HepG2 (cell line): ENCODE data around the gene LST1. TPM values are rescaled to one million over a fixed set of nuclear protein-coding genes. Genes with fewer than 3 reads are reported as not detected.

Source experiments
- EED ChIP-seq: sonication (generic); formaldehyde crosslinking; IDR thresholded peaks from 2 replicates; pipeline ENCODE4 v1.5.0; 2020; ENCODE audit warnings: mild to moderate bottlenecking, missing genetic modification reagents
- HNRNPUL1 ChIP-seq: fragments of 200-400 bp; formaldehyde crosslinking; IDR thresholded peaks from 2 replicates; pipeline ENCODE4 v1.6.1; 2017; ENCODE audit warnings: low read depth, mild to moderate bottlenecking, low read length, moderate library complexity
- HOXD1 ChIP-seq: sonication (generic); formaldehyde crosslinking; IDR thresholded peaks from 2 replicates; pipeline ENCODE4 v1.5.0; 2020; ENCODE audit warnings: missing genetic modification reagents
- IKZF1 ChIP-seq: fragments of 450-650 bp; IDR thresholded peaks from 2 replicates; pipeline ENCODE4 v1.7.1; 2016
- KLF15 ChIP-seq: sonication (generic); formaldehyde crosslinking; IDR thresholded peaks from 2 replicates; pipeline ENCODE4 v1.8.1; 2023; ENCODE audit warnings: borderline replicate concordance, mild to moderate bottlenecking, inconsistent platforms, missing genetic modification reagents, mixed read lengths
- MBD4 ChIP-seq: IDR thresholded peaks from 2 replicates; pipeline ENCODE4 v1.6.1; 2012; ENCODE audit warnings: low read length, inconsistent platforms, borderline replicate concordance
- MZF1 ChIP-seq: sonication (generic); formaldehyde crosslinking; IDR thresholded peaks from 2 replicates; pipeline ENCODE4 v1.8.1; 2023; ENCODE audit warnings: mild to moderate bottlenecking, missing genetic modification reagents, borderline replicate concordance
- STAT6 ChIP-seq: sonication (generic); formaldehyde crosslinking; IDR thresholded peaks from 2 replicates; pipeline ENCODE4 v1.4.0; 2020; ENCODE audit warnings: missing genetic modification reagents, mild to moderate bottlenecking, borderline replicate concordance
- TFE3 ChIP-seq: IDR thresholded peaks from 2 replicates; pipeline ENCODE4 v1.6.1; 2016
- ZBTB20 ChIP-seq: sonication (generic); formaldehyde crosslinking; IDR thresholded peaks from 2 replicates; pipeline ENCODE4 v1.8.1; 2023; ENCODE audit warnings: missing genetic modification reagents, low read depth, mild to moderate bottlenecking, borderline replicate concordance
- ZBTB3 ChIP-seq: sonication (generic); formaldehyde crosslinking; IDR thresholded peaks from 2 replicates; pipeline ENCODE4 v1.4.0; 2020; ENCODE audit warnings: low read depth, mild to moderate bottlenecking, moderate library complexity, missing genetic modification reagents, borderline replicate concordance
- ZBTB42 ChIP-seq: sonication (generic); formaldehyde crosslinking; IDR thresholded peaks from 2 replicates; pipeline ENCODE4 v1.5.0; 2020; ENCODE audit warnings: mild to moderate bottlenecking, missing genetic modification reagents
- ZNF18 ChIP-seq: sonication (generic); formaldehyde crosslinking; IDR thresholded peaks from 2 replicates; pipeline ENCODE4 v1.8.0; 2022; ENCODE audit warnings: mild to moderate bottlenecking, missing genetic modification reagents; ENCODE audit not compliant: insufficient replicate concordance
- ZNF263 ChIP-seq: sonication (generic); formaldehyde crosslinking; IDR thresholded peaks from 2 replicates; pipeline ENCODE4 v1.4.0; 2020; ENCODE audit warnings: missing genetic modification reagents
- ZNF264 ChIP-seq: sonication (generic); formaldehyde crosslinking; IDR thresholded peaks from 2 replicates; pipeline ENCODE4 v1.4.0; 2020; ENCODE audit warnings: missing genetic modification reagents
- ZNF569 ChIP-seq: sonication (generic); formaldehyde crosslinking; IDR thresholded peaks from 2 replicates; pipeline ENCODE4 v1.5.0; 2020; ENCODE audit warnings: mild to moderate bottlenecking, missing genetic modification reagents, moderate library complexity, borderline replicate concordance
- ZNF570 ChIP-seq: sonication (generic); formaldehyde crosslinking; IDR thresholded peaks from 2 replicates; pipeline ENCODE4 v1.4.0; 2020; ENCODE audit warnings: mild to moderate bottlenecking, missing genetic modification reagents, borderline replicate concordance
- ZNF672 ChIP-seq: sonication (generic); formaldehyde crosslinking; IDR thresholded peaks from 2 replicates; pipeline ENCODE4 v1.8.1; 2022; ENCODE audit warnings: missing genetic modification reagents
- ZNF704 ChIP-seq: sonication (generic); formaldehyde crosslinking; IDR thresholded peaks from 2 replicates; pipeline ENCODE4 v1.8.1; 2023; ENCODE audit warnings: mild to moderate bottlenecking, inconsistent platforms, moderate library complexity, missing genetic modification reagents, borderline replicate concordance
- ZNF773 ChIP-seq: sonication (generic); formaldehyde crosslinking; IDR thresholded peaks from 2 replicates; pipeline ENCODE4 v1.4.0; 2020; ENCODE audit warnings: missing genetic modification reagents, borderline replicate concordance
- polyA plus RNA-seq, 8 experiments: library from polyadenylated mRNA; depleted of rRNA in 3 of 8; stranded (reverse) in 7 of 8; unstranded in 1 of 8; fragments of >200 nt; fragmentation: Illumina TruSeq in 4 of 8; extraction: Trizol in 4 of 8; gene quantifications; 2 replicates each; pipeline versions ENCODE4 v1.2.1 to v1.2.3, GENCODE V29; 2011 to 2016; ENCODE audit warnings: low read depth in 4 of 8, missing spikeins in 1 of 8, mixed read lengths in 1 of 8; ENCODE audit not compliant: insufficient read depth in 1 of 8
- total RNA-seq, 5 experiments: library from RNA; depleted of rRNA; stranded (reverse); fragments of >200 nt; fragmentation: Illumina TruSeq; extraction: Trizol; gene quantifications; 2 replicates each; pipeline ENCODE4 v1.2.3, GENCODE V29; 2016; ENCODE audit warnings: low read depth in 1 of 5
- TF ChIP-seq, protein P1 (sequence below): sonication (generic); formaldehyde crosslinking; IDR thresholded peaks from 2 replicates; pipeline ENCODE4 v1.8.0; 2022; ENCODE audit warnings: missing genetic modification reagents, low read depth, mild to moderate bottlenecking, borderline replicate concordance

Gene LST1
- total and polyA plus RNA-seq, 2 of the 13 experiments (the other 11 are each of a cell fraction or from before 2014, with no cell fraction given) = not detected

DNA sequence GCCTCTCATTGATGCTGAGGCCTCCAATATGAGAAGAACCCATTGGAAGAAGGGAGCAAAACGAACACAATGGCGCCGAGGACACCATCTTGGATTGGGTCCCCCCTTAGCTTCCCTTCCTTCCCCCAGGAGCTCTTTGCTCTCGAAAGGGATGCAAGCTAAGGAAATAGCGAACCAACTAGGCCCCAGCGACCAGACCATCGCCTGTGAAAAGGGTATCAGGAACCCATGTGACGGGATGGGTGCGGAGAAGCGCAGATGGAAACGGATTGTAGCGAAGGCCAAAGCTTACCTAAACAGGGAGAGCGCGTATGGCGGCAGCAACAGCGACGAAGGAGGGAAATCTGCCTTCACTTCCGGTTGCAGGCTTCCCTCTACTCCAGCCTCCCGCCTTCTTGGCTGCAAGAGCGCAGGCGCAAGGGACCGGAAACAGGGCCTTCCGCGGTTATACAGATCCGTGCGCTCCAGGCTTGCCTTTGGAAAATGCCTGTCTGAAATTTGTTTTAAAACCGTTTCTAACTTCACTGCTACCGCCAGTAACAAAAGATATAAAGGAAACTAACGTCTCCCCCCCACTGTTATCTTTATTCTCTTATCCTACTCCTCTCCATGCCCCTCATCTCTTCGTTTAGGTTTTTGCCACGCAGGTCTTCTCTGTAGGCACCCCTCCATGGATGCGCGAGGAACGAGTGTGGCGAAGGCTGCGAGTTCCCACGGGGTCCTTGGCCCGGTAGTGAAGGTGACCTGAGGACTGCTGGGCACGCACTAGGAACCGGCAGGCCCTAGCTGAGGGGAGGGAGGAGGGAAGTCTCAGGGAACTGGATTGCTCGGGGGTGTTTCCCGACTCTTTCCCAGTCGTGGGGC is 44.2 kb upstream of the LST1 start, which contains the start of gene DDX39B (continued):
- TF ChIP-seq TFE3 (CRISPR knock-in tag) = peak; percentile 62; the same call in 1 of the 2 replicates
- no peak for TF ChIP-seq IKZF1
- peak; percentile 47 for TF ChIP-seq EED (CRISPR knock-in tag)
- TF ChIP-seq STAT6 = peak; percentile 88
- TF ChIP-seq ZBTB3 (CRISPR knock-in tag) = peak; percentile 63; the same call in 1 of the 2 replicates
- TF ChIP-seq ZBTB42 = no peak
- peak; percentile 92 for TF ChIP-seq ZNF264 (CRISPR knock-in tag)
- no peak for TF ChIP-seq HNRNPUL1
- peak; percentile 56; the same call in 1 of the 2 replicates for TF ChIP-seq KLF15
- TF ChIP-seq ZNF569 (CRISPR knock-in tag) = no peak
- 0 out of 2 replicates have a peak, but pooled peaks have one; percentile 38 for TF ChIP-seq MZF1
- TF ChIP-seq ZBTB20 (CRISPR knock-in tag) = peak; percentile 85
- TF ChIP-seq ZNF570 (CRISPR knock-in tag) = 0 out of 2 replicates have a peak, but pooled peaks have one; percentile 38
- peak; percentile 49; the same call in 1 of the 2 replicates for TF ChIP-seq ZNF704 (CRISPR knock-in tag)
- TF ChIP-seq ZNF672 (CRISPR knock-in tag) = no peak
- TF ChIP-seq, protein P1, sequence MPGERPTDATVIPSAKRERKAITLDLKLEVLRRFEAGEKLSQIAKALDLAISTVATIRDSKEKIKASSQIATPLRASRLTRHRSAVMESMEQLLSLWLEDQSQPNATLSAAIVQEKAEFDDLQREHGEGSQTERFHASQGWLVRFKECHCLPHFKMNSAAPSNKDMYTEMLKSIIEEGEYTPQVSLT (CRISPR knock-in tag) = peak; percentile 56; the same call in 1 of the 2 replicates
- TF ChIP-seq ZNF263 (CRISPR knock-in tag) = peak; percentile 84
- TF ChIP-seq ZNF773 = peak; percentile 64; the same call in 1 of the 2 replicates
- no peak for TF ChIP-seq MBD4
- TF ChIP-seq HOXD1 (CRISPR knock-in tag) = peak; percentile 87
- peak; percentile 84 for TF ChIP-seq ZNF18 (CRISPR knock-in tag)
